Right cardiac atrium (tissue), 5 donors: ENCODE measurements around the gene EPHX1. TPM values are rescaled to one million over a fixed set of nuclear protein-coding genes. Genes with fewer than 3 reads are reported as not detected.

Experiments used
- ATAC-seq, 2 donors: fragments of 200-7000 bp; cut with Tn5 transposase; one replicate each; pipeline versions ENCODE4 v1.8.0 to v1.9.1; 2020; ENCODE audit warnings: moderate library complexity in 2 of 2, mild to moderate bottlenecking in 1 of 2
- DNase-seq, 3 donors: peaks; one replicate each; pipeline ENCODE4 v3.0.0-alpha.2; 2020
- H3K27ac ChIP-seq: one replicate; pipeline ENCODE4 v1.5.1; 2013; ENCODE audit warnings: mild to moderate bottlenecking, low read length, control low read depth, moderate library complexity
- H3K27me3 ChIP-seq: one replicate; pipeline ENCODE4 v1.6.1; 2013; ENCODE audit not compliant: control insufficient read depth, insufficient read depth
- H3K4me1 ChIP-seq: one replicate; pipeline ENCODE4 v1.6.1; 2013; ENCODE audit warnings: low read length; ENCODE audit not compliant: control insufficient read depth, insufficient read depth
- H3K4me3 ChIP-seq: one replicate; pipeline ENCODE4 v1.5.1; 2013; ENCODE audit warnings: low read length, control low read depth
- H3K9me3 ChIP-seq: one replicate; pipeline ENCODE4 v1.6.1; 2013; ENCODE audit warnings: low read length; ENCODE audit not compliant: control insufficient read depth
- WGBS: extraction: QIAGEN DNeasy Blood & Tissue Kit; methylation state at CpG from one replicate; pipeline ENCODE4 v1.1.7; 2013; 5-methylcytosine and 5-hydroxymethylcytosine counted together
- intact Hi-C, 4 donors: fragments of 100-400 bp; cut with DNase I; formaldehyde crosslinking; loops; one replicate each; pipeline versions ENCODE4 v1.11.0 to v1.14.0; 2022 to 2023
- polyA plus RNA-seq: library from polyadenylated mRNA; stranded (reverse); fragments of 200-250 nt; gene quantifications from one replicate; pipeline ENCODE4 v1.2.3, GENCODE V29; 2013
- total RNA-seq, 4 donors: library from RNA; stranded (reverse); fragmentation: NEBNext Ultra II Directional; extraction: Animal tissue kit (Norgen Biotek cat#: 25700); gene quantifications; one replicate each; pipeline ENCODE4 v1.2.1, GENCODE V29; 2021
- donor health status: healthy with polysubstance abuse.
- donor health status: DM: no; HTN: yes; CAD: no.
- donor health status: DM: no; HTN: no; CAD: no.
- donor health status: DM: no; HTN: yes; CAD: no; lungs with severe emphysema.
- donor health status: DM: yes; HTN: yes; CAD: no.

The EPHX1 gene
- total and polyA plus RNA-seq, 5 donors: 47.3 to 65.0 (median 54.0) TPM

DNA sequence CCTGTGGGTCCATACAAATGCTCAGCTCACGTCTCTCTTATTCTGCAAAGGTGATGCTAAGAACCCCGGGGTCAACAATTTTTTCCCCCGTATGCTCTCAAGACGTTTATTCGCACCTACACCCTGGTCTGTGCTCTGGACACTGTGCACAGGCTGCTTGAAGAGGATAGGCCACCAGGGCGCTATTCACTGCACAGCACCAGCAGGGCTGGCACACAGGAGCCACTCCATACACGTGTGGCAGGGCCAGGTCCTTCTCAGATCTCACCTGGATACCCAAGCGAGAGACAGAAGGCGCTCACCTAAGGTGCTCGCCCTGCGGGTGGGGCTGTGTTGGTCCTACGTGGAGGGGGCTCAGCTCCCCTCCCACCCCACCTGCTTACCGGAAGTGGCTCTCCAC, 55.6 kb downstream of the EPHX1 start:
- Histone ChIP-seq H3K27ac (no peak overlapping the region), H3K27me3 (no peaks in the 10 kb centered on the region), H3K4me3 (no peak overlapping the region), H3K9me3 (no peaks in the 10 kb centered on the region), H3K4me1 (no peaks in the 10 kb centered on the region)
- ATAC-seq: no peak
- intact Hi-C loops: no loop called here
- DNase-seq: no peak
- WGBS: 86% methylated on average over 13 of the region's 13 CpGs

- 73% methylated on average over 8 of the region's 8 CpGs for WGBS
- DNase-seq: peak in 1 of 3 donors; percentile 24
- Histone ChIP-seq H3K4me3 (no peak overlapping the region), H3K27ac (no peak overlapping the region), H3K4me1 (no peaks in the 10 kb centered on the region), H3K27me3 (no peaks in the 10 kb centered on the region), H3K9me3 (no peaks in the 10 kb centered on the region)
- intact Hi-C loops: no loop called here
- ATAC-seq: peak in 1 of 2 donors; percentile 27
Observed at GRCh38 chr1:225866061-225866837, 56.3 kb downstream of the EPHX1 start.

DNA sequence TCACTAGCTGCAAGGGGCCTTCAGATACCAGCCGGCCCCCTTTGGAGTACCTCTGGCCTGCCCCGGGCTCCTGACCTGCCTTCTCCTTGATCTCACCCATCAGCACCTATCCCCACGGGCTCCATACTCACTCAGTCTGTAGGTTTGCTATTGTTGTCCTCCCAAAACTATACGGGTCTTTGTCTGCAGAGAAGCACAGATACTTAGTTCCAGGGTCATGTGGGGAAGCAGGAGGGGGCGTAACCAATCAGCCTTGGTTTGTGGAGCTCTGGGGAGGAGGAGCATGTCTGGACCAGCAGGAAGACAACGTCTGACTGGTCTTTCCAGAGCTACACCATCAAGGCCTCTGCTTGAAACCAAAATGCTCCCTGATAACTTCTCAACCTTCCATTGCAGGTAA, 57.1 kb downstream of the EPHX1 start:
- no peaks in the 10 kb centered on the region for H3K4me1 ChIP-seq
- ATAC-seq (no peak), DNase-seq (no peak)
- H3K4me3 ChIP-seq: no peak overlapping the region
- no peaks in the 10 kb centered on the region for H3K27me3 ChIP-seq
- 73% methylated on average over 6 of the region's 6 CpGs for WGBS
- intact Hi-C loops: no loop called here
- no peak overlapping the region for H3K27ac ChIP-seq
- no peaks in the 10 kb centered on the region for H3K9me3 ChIP-seq

DNA sequence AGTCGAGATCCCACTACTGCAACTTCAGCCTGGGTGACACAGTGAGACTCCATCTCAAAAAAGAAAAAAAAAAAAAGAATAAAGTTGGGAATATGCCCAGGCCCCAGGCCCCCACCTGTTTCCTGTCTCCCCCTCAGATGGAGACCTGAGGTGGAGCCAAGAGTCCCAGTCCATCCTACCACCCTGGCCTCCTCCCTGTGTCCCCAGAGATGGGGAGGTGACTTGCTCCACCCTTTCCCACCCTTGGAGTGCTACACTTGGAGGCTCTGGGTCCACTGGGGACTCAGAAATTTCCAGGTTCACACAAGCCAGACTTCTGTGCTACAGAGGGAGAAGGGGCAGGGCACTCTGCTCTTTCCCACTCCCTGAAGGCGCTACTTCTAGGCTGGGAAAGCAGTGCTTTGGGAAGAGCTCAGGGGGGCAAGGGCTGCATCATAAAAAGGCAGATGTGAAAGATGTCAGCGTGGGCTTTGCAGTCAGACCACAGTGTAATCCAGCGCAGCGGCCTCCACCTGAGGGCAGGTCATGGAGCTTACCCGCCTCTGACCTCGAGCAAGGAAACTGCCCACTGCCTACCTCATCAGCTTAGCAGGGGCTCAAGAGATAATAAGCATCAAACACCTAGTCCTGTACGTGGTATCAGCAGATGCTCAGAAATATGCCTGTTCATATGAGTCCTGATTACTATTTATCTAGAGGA, 58.9 kb downstream of the EPHX1 start:
- Histone ChIP-seq H3K27me3 (no peaks in the 10 kb centered on the region), H3K4me3 (no peak overlapping the region), H3K9me3 (no peaks in the 10 kb centered on the region), H3K27ac (no peak overlapping the region), H3K4me1 (no peaks in the 10 kb centered on the region)
- 90% methylated on average over 8 of the region's 8 CpGs for WGBS
- ATAC-seq (peak in 1 of 2 donors; percentile 72), DNase-seq (no peak)
- intact Hi-C loops: no loop called here

DNA sequence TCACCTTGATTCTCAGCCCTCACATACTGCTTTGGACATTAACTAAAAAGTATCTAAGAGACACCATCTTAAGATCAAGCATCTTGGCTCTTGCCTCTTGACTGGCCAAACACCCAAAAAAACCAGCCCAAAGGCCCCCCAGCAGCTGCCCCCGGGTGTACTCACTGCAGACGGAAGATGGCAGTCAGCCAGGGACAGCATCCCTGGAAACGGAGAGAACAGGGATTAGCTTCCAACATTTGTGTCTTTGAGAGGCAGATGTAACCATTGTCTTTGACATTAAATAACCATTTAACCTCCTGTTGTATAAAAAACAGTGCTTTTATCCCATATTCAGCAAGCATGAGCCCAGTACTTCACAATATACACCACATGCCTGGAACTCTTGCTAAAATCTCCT, 61.0 kb downstream of the EPHX1 start:
- WGBS: 49% methylated on average over 3 of the region's 3 CpGs
- ATAC-seq: no peak
- H3K27ac ChIP-seq: no peak overlapping the region
- no peaks in the 10 kb centered on the region for H3K27me3 ChIP-seq
- H3K4me3 ChIP-seq: no peak overlapping the region
- H3K4me1 ChIP-seq: no peaks in the 10 kb centered on the region
- no peaks in the 10 kb centered on the region for H3K9me3 ChIP-seq
- intact Hi-C loops: no loop called here
- DNase-seq: no peak

- H3K9me3 ChIP-seq: no peaks in the 10 kb centered on the region
- H3K27me3 ChIP-seq: no peaks in the 10 kb centered on the region
- intact Hi-C loops: no loop called here
- H3K4me3 ChIP-seq: no peak overlapping the region
- no peaks in the 10 kb centered on the region for H3K4me1 ChIP-seq
- WGBS: 79% methylated on average over 11 of the region's 11 CpGs
- ATAC-seq: no peak
- H3K27ac ChIP-seq: no peak overlapping the region
- DNase-seq: no peak
Observed at GRCh38 chr1:225871359-225872074, 61.6 kb downstream of the EPHX1 start.

DNA sequence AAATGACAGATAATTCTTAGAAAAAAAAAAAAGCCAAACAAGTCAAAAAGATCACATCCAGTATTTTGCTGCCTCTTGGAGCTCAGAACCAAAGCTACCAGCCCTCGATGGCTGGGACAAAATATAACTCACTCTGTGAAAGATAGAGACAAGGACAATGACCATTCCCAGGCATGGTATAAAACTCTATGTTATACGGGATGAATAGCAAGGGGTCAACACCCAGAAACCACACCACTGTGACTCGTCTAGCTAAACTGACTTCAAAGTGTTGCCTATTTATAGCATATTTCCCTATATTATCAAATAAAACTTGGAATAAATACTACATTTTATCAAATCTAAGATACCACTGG, 62.1 kb downstream of the EPHX1 start:
- no peak for ATAC-seq
- Histone ChIP-seq H3K4me1 (no peaks in the 10 kb centered on the region), H3K27me3 (no peaks in the 10 kb centered on the region), H3K27ac (no peak overlapping the region), H3K9me3 (no peaks in the 10 kb centered on the region), H3K4me3 (no peak overlapping the region)
- DNase-seq: no peak
- 69% methylated on average over 3 of the region's 3 CpGs for WGBS
- intact Hi-C loops: no loop called here

DNA sequence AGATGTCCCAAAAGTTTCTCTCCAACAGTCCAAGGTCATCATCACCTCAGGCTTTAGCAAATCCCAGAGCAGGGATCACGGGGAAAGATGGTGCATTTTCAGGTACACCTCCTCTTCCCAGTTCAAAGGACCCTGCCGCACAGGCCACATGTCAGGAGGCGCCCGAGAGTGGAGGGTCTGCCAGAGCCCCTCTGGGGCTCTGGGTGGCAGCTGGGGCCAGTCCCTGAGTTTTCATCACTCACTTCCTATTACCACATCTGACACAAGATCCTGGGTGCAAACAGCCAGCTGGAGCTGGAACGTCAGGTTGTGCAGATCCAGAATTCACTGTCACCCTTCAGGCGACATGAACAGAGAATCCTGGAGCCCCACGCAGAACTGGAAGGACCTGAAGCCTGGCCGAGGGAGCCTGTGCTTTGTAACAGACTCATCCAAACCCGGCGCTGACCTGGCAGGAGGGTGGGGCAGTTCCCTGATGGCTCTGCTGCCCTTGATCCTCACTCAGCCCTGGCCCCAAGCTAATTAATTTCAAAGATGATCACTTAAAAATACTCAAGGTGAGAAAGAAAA, 63.4 kb downstream of the EPHX1 start:
- intact Hi-C loops: no loop called here
- 89% methylated on average over 10 of the region's 10 CpGs for WGBS
- no peak for ATAC-seq
- Histone ChIP-seq H3K27ac (no peak overlapping the region), H3K4me1 (peaks cover 7% of the 10 kb centered on the region), H3K27me3 (no peaks in the 10 kb centered on the region), H3K4me3 (no peak overlapping the region), H3K9me3 (no peaks in the 10 kb centered on the region)
- no peak for DNase-seq

- Histone ChIP-seq H3K9me3 (no peaks in the 10 kb centered on the region), H3K4me1 (peaks cover 16% of the 10 kb centered on the region), H3K27ac (no peak overlapping the region), H3K27me3 (no peaks in the 10 kb centered on the region), H3K4me3 (no peak overlapping the region)
- DNase-seq (no peak), ATAC-seq (no peak)
- intact Hi-C loops: no loop called here
- WGBS: 96% methylated on average over 11 of the region's 11 CpGs
Observed at GRCh38 chr1:225874431-225874830, 64.5 kb downstream of the EPHX1 start.

GRCh38 chr1:225875044-225875815, 65.3 kb downstream of the EPHX1 start:
- H3K4me3 ChIP-seq: no peak overlapping the region
- no peak overlapping the region for H3K27ac ChIP-seq
- no peak for ATAC-seq
- no peaks in the 10 kb centered on the region for H3K27me3 ChIP-seq
- no peaks in the 10 kb centered on the region for H3K9me3 ChIP-seq
- 93% methylated on average over 12 of the region's 12 CpGs for WGBS
- H3K4me1 ChIP-seq: peaks cover 21% of the 10 kb centered on the region
- DNase-seq: no peak
- intact Hi-C loops: no loop called here
